HepG2 (cell line): ENCODE data around the gene HDAC4. TPM values are rescaled to one million over a fixed set of nuclear protein-coding genes. Genes with fewer than 3 reads are reported as not detected.

Experiments
- ATAC-seq: fragments of 200-7000 bp; cut with Tn5 transposase; 3 replicates; pipeline ENCODE4 v1.9.1; 2020; ENCODE audit warnings: mild to moderate bottlenecking, moderate library complexity
- BruUV-seq: library from RNA; stranded (reverse); fragments of 400-500 nt; replicated peaks from 2 replicates; lab custom pipeline; 2021; lab: Mats Ljungman, UMichigan
- CTCF ChIA-PET: fragments of 300-600 bp; formaldehyde crosslinking; extraction: SDS; loops from one replicate; lab custom pipeline; 2021; ENCODE audit warnings: low total read pairs, inconsistent platforms, low intra/inter-chr PET ratio; lab: Yijun Ruan, JAX
- POLR2A ChIA-PET: fragments of 350-600 bp; sonication (Branson Sonifier 250); formaldehyde crosslinking; loops from one replicate; lab custom pipeline; 2020; ENCODE audit warnings: antibody characterized with exemption, inconsistent platforms; lab: Yijun Ruan, JAX
- DNase-seq: peaks from one replicate; pipeline ENCODE4 v3.0.0-alpha.2; 2015; ENCODE audit warnings: low spot score
- FAIRE-seq: peaks from 3 replicates; lab custom pipeline; 2011; peaks lifted over from hg19 to GRCh38; lab: Jason Lieb, UNC
- H2AFZ ChIP-seq: one replicate; pipeline ENCODE4 v1.6.1; 2011; ENCODE audit warnings: low read length, inconsistent platforms
- H3K27ac ChIP-seq: fragments of 300-600 bp; 3 replicates; pipeline ENCODE4 v1.8.0; 2011; ENCODE audit warnings: mixed run types, mild to moderate bottlenecking, mixed read lengths, low read length, inconsistent platforms; ENCODE audit not compliant: insufficient read depth; ENCODE audit errors: extremely low read length
- H3K27me3 ChIP-seq, 2 experiments: fragments of 200-600 bp in 1 of 2; 2 replicates in 1 of 2; 3 replicates in 1 of 2; pipeline versions ENCODE4 v1.6.0 to v1.8.0; 2011; ENCODE audit warnings: low read length in 2 of 2, mild to moderate bottlenecking in 2 of 2, moderate library complexity in 2 of 2, inconsistent platforms in 1 of 2; ENCODE audit not compliant: insufficient read depth in 2 of 2, control insufficient read depth in 1 of 2
- H3K36me3 ChIP-seq, 2 experiments: fragments of 200-600 bp in 1 of 2; replicated peaks in 1 of 2; 2 replicates in 1 of 2; 3 replicates in 1 of 2; pipeline versions ENCODE4 v1.5.1 to v1.8.0; 2011; ENCODE audit warnings: low read length in 2 of 2, inconsistent platforms in 1 of 2; ENCODE audit not compliant: insufficient read depth in 2 of 2, control insufficient read depth in 1 of 2
- H3K4me1 ChIP-seq: 2 replicates; pipeline ENCODE4 v1.5.1; 2012; ENCODE audit warnings: low read length, inconsistent platforms; ENCODE audit not compliant: insufficient read depth
- H3K4me2 ChIP-seq: 2 replicates; pipeline ENCODE4 v1.6.0; 2011; ENCODE audit warnings: low read depth, low read length, inconsistent platforms
- H3K4me3 ChIP-seq, 3 experiments: fragments of 200-600 bp in 1 of 3; sonication (generic), shearing (Covaris generic) in 1 of 3; replicated peaks in 1 of 3; 2 replicates each; pipeline ENCODE4 v1.5.1; 2011 to 2016; ENCODE audit warnings: low read length in 3 of 3, inconsistent platforms in 2 of 3, low read depth in 2 of 3, mild to moderate bottlenecking in 2 of 3, control low read depth in 1 of 3, mixed read lengths in 1 of 3; ENCODE audit not compliant: insufficient read depth in 1 of 3
- H3K79me2 ChIP-seq: one replicate; pipeline ENCODE4 v1.6.1; 2011; ENCODE audit warnings: low read length, inconsistent platforms; ENCODE audit not compliant: insufficient read depth
- H3K9ac ChIP-seq: 2 replicates; pipeline ENCODE4 v1.6.0; 2011; ENCODE audit warnings: mild to moderate bottlenecking, low read depth, low read length, inconsistent platforms; ENCODE audit not compliant: insufficient read depth
- H3K9me3 ChIP-seq: 2 replicates; pipeline ENCODE4 v1.5.1; 2012; ENCODE audit warnings: mild to moderate bottlenecking, low read length
- H4K20me1 ChIP-seq: 2 replicates; pipeline ENCODE4 v1.6.0; 2011; ENCODE audit warnings: inconsistent platforms, mild to moderate bottlenecking, low read length, moderate library complexity; ENCODE audit not compliant: insufficient read depth
- DZIP1 ChIP-seq: sonication (generic); formaldehyde crosslinking; IDR thresholded peaks from 2 replicates; pipeline ENCODE4 v1.5.0; 2020; ENCODE audit warnings: mild to moderate bottlenecking, missing genetic modification reagents
- FOSL2 ChIP-seq: sonication (generic); formaldehyde crosslinking; IDR thresholded peaks from 2 replicates; pipeline ENCODE4 v1.4.0; 2020; ENCODE audit warnings: missing genetic modification reagents
- FOXK2 ChIP-seq: fragments of 450-650 bp; IDR thresholded peaks from 2 replicates; pipeline ENCODE4 v1.6.1; 2016
- HNRNPL ChIP-seq: fragments of 200-400 bp; formaldehyde crosslinking; IDR thresholded peaks from 2 replicates; pipeline ENCODE4 v1.6.1; 2017; ENCODE audit warnings: mild to moderate bottlenecking, low read depth, low read length
- HOXA5 ChIP-seq: sonication (generic); formaldehyde crosslinking; IDR thresholded peaks from 2 replicates; pipeline ENCODE4 v1.4.0; 2020; ENCODE audit warnings: missing genetic modification reagents
- IKZF4 ChIP-seq: sonication (generic); formaldehyde crosslinking; IDR thresholded peaks from 2 replicates; pipeline ENCODE4 v1.5.1; 2020; ENCODE audit warnings: borderline replicate concordance, mild to moderate bottlenecking, low read depth, missing genetic modification reagents; ENCODE audit errors: not compliant biosample characterization
- IRF2 ChIP-seq: IDR thresholded peaks from 2 replicates; pipeline ENCODE4 v1.6.1; 2018; ENCODE audit warnings: missing genetic modification reagents, missing compliant biosample characterization
- KDM4B ChIP-seq: sonication (generic); formaldehyde crosslinking; IDR thresholded peaks from 2 replicates; pipeline ENCODE4 v1.4.0; 2020; ENCODE audit warnings: missing genetic modification reagents
- NFE2 ChIP-seq: sonication (generic); formaldehyde crosslinking; IDR thresholded peaks from 2 replicates; pipeline ENCODE4 v1.4.0; 2020; ENCODE audit warnings: missing genetic modification reagents
- SMAD1 ChIP-seq: sonication (generic); formaldehyde crosslinking; IDR thresholded peaks from 2 replicates; pipeline ENCODE4 v1.4.0; 2020; ENCODE audit warnings: missing genetic modification reagents, low read depth, mild to moderate bottlenecking, borderline replicate concordance
- SP140L ChIP-seq: sonication (generic); formaldehyde crosslinking; IDR thresholded peaks from 2 replicates; pipeline ENCODE4 v1.4.0; 2020; ENCODE audit warnings: missing genetic modification reagents, borderline replicate concordance
- XRCC5 ChIP-seq: fragments of 200-400 bp; formaldehyde crosslinking; optimal IDR thresholded peaks from 2 replicates; pipeline ENCODE3; 2017; ENCODE audit warnings: mild to moderate bottlenecking, low read length
- ZBTB33 ChIP-seq: sonication (generic); formaldehyde crosslinking; IDR thresholded peaks from 2 replicates; pipeline ENCODE4 v1.4.0; 2020; ENCODE audit warnings: missing genetic modification reagents
- ZFY ChIP-seq: sonication (generic); formaldehyde crosslinking; IDR thresholded peaks from 2 replicates; pipeline ENCODE4 v1.4.0; 2020; ENCODE audit warnings: missing genetic modification reagents
- ZMYM3 ChIP-seq: sonication (generic); formaldehyde crosslinking; IDR thresholded peaks from 2 replicates; pipeline ENCODE4 v1.5.1; 2020; ENCODE audit warnings: mild to moderate bottlenecking, missing genetic modification reagents
- ZNF432 ChIP-seq: sonication (generic); formaldehyde crosslinking; IDR thresholded peaks from 2 replicates; pipeline ENCODE4 v1.5.0; 2020; ENCODE audit warnings: missing genetic modification reagents, mild to moderate bottlenecking, borderline replicate concordance
- ZNF563 ChIP-seq: sonication (generic); formaldehyde crosslinking; IDR thresholded peaks from 2 replicates; pipeline ENCODE4 v1.8.0; 2022; ENCODE audit warnings: mild to moderate bottlenecking, moderate library complexity, missing genetic modification reagents
- ZNF577 ChIP-seq: sonication (generic); formaldehyde crosslinking; IDR thresholded peaks from 2 replicates; pipeline ENCODE4 v1.4.0; 2020; ENCODE audit warnings: mild to moderate bottlenecking, low read depth, missing genetic modification reagents, borderline replicate concordance
- ZNF607 ChIP-seq: sonication (generic); formaldehyde crosslinking; IDR thresholded peaks from 2 replicates; pipeline ENCODE4 v1.5.1; 2020; ENCODE audit warnings: missing genetic modification reagents, mild to moderate bottlenecking, borderline replicate concordance
- WGBS: methylation state at CpG from one replicate; pipeline ENCODE4 v1.1.6; 2017; ENCODE audit warnings: low lambda C conversion rate; 5-methylcytosine and 5-hydroxymethylcytosine counted together
- in situ Hi-C: cut with HindIII; loops from 2 replicates; pipeline ENCODE4 v1.10.0; 2017; ENCODE audit warnings: low pct_unique_long_range_greater_than_20kb; ENCODE audit not compliant: extremely low pct_ligation_motif_present
- intact Hi-C: fragments of 100-400 bp; cut with micrococcal nuclease; formaldehyde crosslinking; loops from one replicate; pipeline ENCODE4 v1.10.0; 2022; ENCODE audit not compliant: unreplicated experiment
- polyA plus RNA-seq, 8 experiments: library from polyadenylated mRNA; depleted of rRNA in 3 of 8; stranded (reverse) in 7 of 8; unstranded in 1 of 8; fragments of >200 nt; fragmentation: Illumina TruSeq in 4 of 8; extraction: Trizol in 4 of 8; gene quantifications; 2 replicates each; pipeline versions ENCODE4 v1.2.1 to v1.2.3, GENCODE V29; 2011 to 2016; ENCODE audit warnings: low read depth in 4 of 8, missing spikeins in 1 of 8, mixed read lengths in 1 of 8; ENCODE audit not compliant: insufficient read depth in 1 of 8
- total RNA-seq, 5 experiments: library from RNA; depleted of rRNA; stranded (reverse); fragments of >200 nt; fragmentation: Illumina TruSeq; extraction: Trizol; gene quantifications; 2 replicates each; pipeline ENCODE4 v1.2.3, GENCODE V29; 2016; ENCODE audit warnings: low read depth in 1 of 5

The HDAC4 gene
- total and polyA plus RNA-seq, 2 of the 13 experiments (the other 11 are each of a cell fraction or from before 2014, with no cell fraction given): 10.1 to 11.5 TPM

- TF ChIP-seq ZBTB33 (CRISPR knock-in tag) (0 out of 2 replicates have a peak, but pooled peaks have one; percentile 7), XRCC5 (peak; percentile 37), FOSL2 (CRISPR knock-in tag) (peak; percentile 78), SP140L (CRISPR knock-in tag) (no peak), HNRNPL (peak; percentile 80; the same call in 1 of the 2 replicates)
Measured at GRCh38 chr2:239247401-239248245, 153.2 kb downstream of the HDAC4 start (continued).

- in situ Hi-C loops (no loop called here), intact Hi-C loops (no loop called here)
- peaks cover 9% of the 10 kb centered on the region for H3K79me2 ChIP-seq
- no peak overlapping the region for H3K4me3 ChIP-seq
- no peak overlapping the region for H3K9ac ChIP-seq
- H2AFZ ChIP-seq: no peak overlapping the region
- H3K9me3 ChIP-seq: no peaks in the 10 kb centered on the region
- DNase-seq (no peak), ATAC-seq (no peak), FAIRE-seq (no peak)
- ChIA-PET POLR2A (no interaction called here), CTCF (no interaction called here)
- peaks cover 27% of the 10 kb centered on the region for H3K4me1 ChIP-seq
- WGBS: 94% methylated on average over 10 of the region's 11 CpGs
- H3K27ac ChIP-seq: no peak overlapping the region
- no peaks in the 10 kb centered on the region; a peak in 1 of 5 replicates for H3K36me3 ChIP-seq
- peaks cover 11% of the 10 kb centered on the region; the same call in 1 of the 2 replicates for H4K20me1 ChIP-seq
- no TSS peak for BruUV-seq
- no peaks in the 10 kb centered on the region for H3K27me3 ChIP-seq
- H3K4me2 ChIP-seq: no peak overlapping the region
- TF ChIP-seq DZIP1 (no peak), HNRNPL (no peak), IRF2 (CRISPR knock-in tag) (no peak), ZNF607 (no peak), FOXK2 (no peak), ZNF563 (CRISPR knock-in tag) (no peak), ZNF577 (CRISPR knock-in tag) (no peak), NFE2 (CRISPR knock-in tag) (no peak), IKZF4 (no peak), HOXA5 (no peak), KDM4B (CRISPR knock-in tag) (no peak), ZMYM3 (CRISPR knock-in tag) (no peak), SMAD1 (CRISPR knock-in tag) (no peak), ZNF432 (CRISPR knock-in tag) (no peak), ZFY (CRISPR knock-in tag) (no peak)
Measured at GRCh38 chr2:239246723-239247122, 154.1 kb downstream of the HDAC4 start.
